ENCODE data around the gene ZBTB46. TPM values are rescaled to one million over a fixed set of nuclear protein-coding genes. Genes with fewer than 3 reads are reported as not detected.

The ZBTB46 gene
- total and polyA plus RNA-seq, 2 donors (not counting 1 experiment from before 2014, with no cell fraction given): 0.96 to 4.5 TPM

DNA sequence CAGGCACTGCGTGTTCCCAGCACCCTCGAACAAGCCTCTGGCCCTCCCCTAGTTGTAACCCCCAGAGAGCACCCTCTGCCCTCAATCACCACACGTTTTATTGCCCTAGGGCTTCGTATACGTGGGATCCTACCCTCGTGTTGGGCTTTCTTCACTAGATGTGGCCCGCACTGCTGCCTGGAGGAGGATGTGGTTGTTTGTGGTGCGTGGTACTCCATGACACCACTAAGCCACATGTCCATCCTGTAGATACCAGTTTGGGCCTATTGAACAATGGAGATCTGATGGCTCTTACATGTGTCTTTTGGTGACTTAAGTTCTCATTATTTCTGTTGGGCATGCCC is 74.4 kb downstream of the ZBTB46 start:
- Histone ChIP-seq H3K9ac (ENCODE audit: insufficient read depth, low read length) (no peak overlapping the region), H4K20me1 (ENCODE audit: control insufficient read depth, extremely low read depth, insufficient read depth, low read length) (no peaks in the 10 kb centered on the region), H3K36me3 (ENCODE audit: control insufficient read depth, insufficient read depth, low read length) (no peaks in the 10 kb centered on the region), H3K27ac (ENCODE audit: insufficient read depth, low read length) (no peak overlapping the region), H3K4me2 (ENCODE audit: extremely low read depth, insufficient read depth, low read length) (no peak overlapping the region), H3K9me3 (ENCODE audit: control insufficient read depth, insufficient read depth, low read depth, low read length) (no peaks in the 10 kb centered on the region), H3K27me3 (ENCODE audit: control insufficient read depth, insufficient read depth, low read length) (no peaks in the 10 kb centered on the region), H2AFZ (ENCODE audit: low read length) (no peak overlapping the region), H3K4me3 (replicated peaks in 1 of 4; ENCODE audit: control extremely low read depth in 1 of 4, insufficient read depth in 1 of 4, low read depth in 3 of 4, low read length in 4 of 4) (no peak overlapping the region), H3K79me2 (ENCODE audit: control insufficient read depth, insufficient read depth, low read length) (no peaks in the 10 kb centered on the region), H3K4me1 (ENCODE audit: control insufficient read depth, extremely low read depth, insufficient read depth, low read length) (no peaks in the 10 kb centered on the region)
- no peak for TF ChIP-seq EZH2 (IDR thresholded peaks at IDR 0.05; ENCODE audit: low read length, missing control alignments)
- TF ChIP-seq, protein P1, sequence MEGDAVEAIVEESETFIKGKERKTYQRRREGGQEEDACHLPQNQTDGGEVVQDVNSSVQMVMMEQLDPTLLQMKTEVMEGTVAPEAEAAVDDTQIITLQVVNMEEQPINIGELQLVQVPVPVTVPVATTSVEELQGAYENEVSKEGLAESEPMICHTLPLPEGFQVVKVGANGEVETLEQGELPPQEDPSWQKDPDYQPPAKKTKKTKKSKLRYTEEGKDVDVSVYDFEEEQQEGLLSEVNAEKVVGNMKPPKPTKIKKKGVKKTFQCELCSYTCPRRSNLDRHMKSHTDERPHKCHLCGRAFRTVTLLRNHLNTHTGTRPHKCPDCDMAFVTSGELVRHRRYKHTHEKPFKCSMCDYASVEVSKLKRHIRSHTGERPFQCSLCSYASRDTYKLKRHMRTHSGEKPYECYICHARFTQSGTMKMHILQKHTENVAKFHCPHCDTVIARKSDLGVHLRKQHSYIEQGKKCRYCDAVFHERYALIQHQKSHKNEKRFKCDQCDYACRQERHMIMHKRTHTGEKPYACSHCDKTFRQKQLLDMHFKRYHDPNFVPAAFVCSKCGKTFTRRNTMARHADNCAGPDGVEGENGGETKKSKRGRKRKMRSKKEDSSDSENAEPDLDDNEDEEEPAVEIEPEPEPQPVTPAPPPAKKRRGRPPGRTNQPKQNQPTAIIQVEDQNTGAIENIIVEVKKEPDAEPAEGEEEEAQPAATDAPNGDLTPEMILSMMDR (conservative IDR thresholded peaks at IDR 0.05 in 1 of 2, IDR thresholded peaks at IDR 0.05 in 1 of 2; ENCODE audit: low read depth in 1 of 2, low read length in 2 of 2): no peak
- no peak for DNase-seq (ENCODE audit: low read depth in 2 of 2)

DNA sequence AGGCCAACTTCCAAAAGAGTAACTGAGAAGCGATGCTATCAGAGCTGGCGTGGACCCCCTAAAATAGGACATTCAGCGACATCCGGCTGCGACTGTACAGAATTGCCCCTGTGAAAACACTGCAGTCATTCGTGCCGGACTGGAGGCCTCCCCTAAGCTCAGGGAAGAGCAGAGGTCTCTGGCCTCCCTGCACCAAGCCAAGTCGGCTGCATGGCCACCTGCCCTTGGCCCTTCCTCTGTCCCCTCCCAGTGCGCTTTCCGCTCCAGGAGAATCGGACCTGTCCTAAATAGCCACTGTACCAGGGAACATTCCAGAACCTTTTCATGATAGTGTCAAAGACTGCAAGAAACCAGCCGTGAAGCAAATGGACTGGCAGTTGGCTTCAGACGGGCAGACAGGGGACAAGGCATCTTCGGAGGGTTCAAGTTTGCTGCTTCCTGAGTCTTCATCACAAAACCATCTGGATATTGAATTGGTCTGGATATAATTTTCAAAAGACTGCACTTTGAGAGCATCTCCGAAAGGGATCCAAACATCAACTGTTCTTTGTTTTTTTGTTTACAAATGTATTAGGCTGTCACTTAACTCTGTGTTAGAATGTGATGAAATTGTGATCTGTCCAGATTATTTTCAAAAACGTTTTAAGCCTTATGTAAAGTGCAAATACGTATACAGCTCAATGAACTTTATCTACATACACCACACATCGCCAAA is 75.0 kb downstream of the ZBTB46 start:
- H4K20me1 ChIP-seq (ENCODE audit: control insufficient read depth, extremely low read depth, insufficient read depth, low read length): no peaks in the 10 kb centered on the region
- TF ChIP-seq, protein P1 (conservative IDR thresholded peaks at IDR 0.05 in 1 of 2, IDR thresholded peaks at IDR 0.05 in 1 of 2; ENCODE audit: low read depth in 1 of 2, low read length in 2 of 2): no peak
- TF ChIP-seq EZH2 (IDR thresholded peaks at IDR 0.05; ENCODE audit: low read length, missing control alignments): no peak
- H3K4me3 ChIP-seq (replicated peaks in 1 of 4; ENCODE audit: control extremely low read depth in 1 of 4, insufficient read depth in 1 of 4, low read depth in 3 of 4, low read length in 4 of 4): no peak overlapping the region
- DNase-seq (ENCODE audit: low read depth in 2 of 2): no peak
- H3K27ac ChIP-seq (ENCODE audit: insufficient read depth, low read length): no peak overlapping the region
- no peak overlapping the region for H3K4me2 ChIP-seq (ENCODE audit: extremely low read depth, insufficient read depth, low read length)
- H3K27me3 ChIP-seq (ENCODE audit: control insufficient read depth, insufficient read depth, low read length): no peaks in the 10 kb centered on the region
- H3K9ac ChIP-seq (ENCODE audit: insufficient read depth, low read length): no peak overlapping the region
- no peak overlapping the region for H2AFZ ChIP-seq (ENCODE audit: low read length)
- no peaks in the 10 kb centered on the region for H3K4me1 ChIP-seq (ENCODE audit: control insufficient read depth, extremely low read depth, insufficient read depth, low read length)
- H3K36me3 ChIP-seq (ENCODE audit: control insufficient read depth, insufficient read depth, low read length): no peaks in the 10 kb centered on the region
- H3K79me2 ChIP-seq (ENCODE audit: control insufficient read depth, insufficient read depth, low read length): no peaks in the 10 kb centered on the region
- no peaks in the 10 kb centered on the region for H3K9me3 ChIP-seq (ENCODE audit: control insufficient read depth, insufficient read depth, low read depth, low read length)

DNA sequence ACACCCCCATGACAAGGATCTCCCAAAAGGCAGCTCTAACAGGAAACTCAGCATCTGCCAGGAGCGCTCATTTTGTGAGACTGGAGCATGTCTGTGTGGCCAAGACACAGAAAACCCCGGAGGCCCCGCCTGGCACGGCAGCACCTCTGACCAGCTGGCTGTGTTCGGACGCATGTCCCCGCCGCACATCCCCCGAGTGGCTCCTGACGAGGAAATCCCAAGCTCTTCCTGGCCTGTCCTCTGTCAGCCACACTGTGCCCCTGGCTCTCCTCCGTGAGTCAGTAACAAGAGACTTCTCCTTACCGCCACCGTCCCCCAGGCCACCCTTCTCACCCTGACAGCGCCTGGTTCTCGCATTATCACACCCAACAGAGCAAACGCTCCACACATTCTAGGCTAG is 77.1 kb downstream of the ZBTB46 start:
- H3K4me2 ChIP-seq (ENCODE audit: extremely low read depth, insufficient read depth, low read length): no peak overlapping the region

More for the DNA sequence above, 77.1 kb downstream of the ZBTB46 start:
- Histone ChIP-seq H3K4me1 (ENCODE audit: control insufficient read depth, extremely low read depth, insufficient read depth, low read length) (no peaks in the 10 kb centered on the region), H3K9me3 (ENCODE audit: control insufficient read depth, insufficient read depth, low read depth, low read length) (no peaks in the 10 kb centered on the region), H3K4me3 (replicated peaks in 1 of 4; ENCODE audit: control extremely low read depth in 1 of 4, insufficient read depth in 1 of 4, low read depth in 3 of 4, low read length in 4 of 4) (no peak overlapping the region), H2AFZ (ENCODE audit: low read length) (no peak overlapping the region), H3K27ac (ENCODE audit: insufficient read depth, low read length) (no peak overlapping the region), H3K27me3 (ENCODE audit: control insufficient read depth, insufficient read depth, low read length) (no peaks in the 10 kb centered on the region), H3K9ac (ENCODE audit: insufficient read depth, low read length) (no peak overlapping the region), H3K36me3 (ENCODE audit: control insufficient read depth, insufficient read depth, low read length) (no peaks in the 10 kb centered on the region), H4K20me1 (ENCODE audit: control insufficient read depth, extremely low read depth, insufficient read depth, low read length) (no peaks in the 10 kb centered on the region), H3K79me2 (ENCODE audit: control insufficient read depth, insufficient read depth, low read length) (no peaks in the 10 kb centered on the region)
- DNase-seq (ENCODE audit: low read depth in 2 of 2): no peak
- TF ChIP-seq, protein P1 (conservative IDR thresholded peaks at IDR 0.05 in 1 of 2, IDR thresholded peaks at IDR 0.05 in 1 of 2; ENCODE audit: low read depth in 1 of 2, low read length in 2 of 2): no peak
- TF ChIP-seq EZH2 (IDR thresholded peaks at IDR 0.05; ENCODE audit: low read length, missing control alignments): no peak
